ENCODE measurements around the gene KCNH1.

DNA sequence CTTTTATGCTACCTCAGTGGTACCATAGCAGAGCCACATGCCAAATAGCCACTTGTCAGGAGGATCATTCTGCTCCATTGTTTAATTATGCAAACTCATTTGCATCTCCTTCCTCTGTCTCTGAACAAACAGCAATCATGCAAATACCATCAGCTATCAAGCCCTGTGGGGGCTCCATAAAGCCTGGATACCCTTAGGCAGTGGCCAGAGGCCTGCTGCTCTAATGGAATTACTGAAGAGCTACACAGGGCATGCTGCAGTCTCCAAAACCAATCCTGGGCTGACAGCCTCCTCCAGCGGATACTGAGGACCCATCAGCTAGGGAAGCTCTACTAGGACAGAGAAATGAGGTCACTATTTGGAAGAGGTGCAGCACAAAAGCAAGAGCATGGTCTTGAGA is 376.3 kb downstream of the KCNH1 start:
- TF ChIP-seq RAD21 (CRISPR knock-in tag; conservative IDR thresholded peaks at IDR 0.05 in 1 of 2, IDR thresholded peaks at IDR 0.05 in 1 of 2) (no peak), EZH2 (IDR thresholded peaks at IDR 0.05; ENCODE audit: borderline replicate concordance, low read depth, low read length) (no peak), BRCA1 (IDR thresholded peaks at IDR 0.05) (no peak), BRCA1 (CRISPR knock-in tag; IDR thresholded peaks at IDR 0.05) (no peak), CHCHD3 (CRISPR knock-in tag; IDR thresholded peaks at IDR 0.05) (no peak), SRF (CRISPR knock-in tag; IDR thresholded peaks at IDR 0.05) (no peak), MEF2D (tag; conservative IDR thresholded peaks at IDR 0.05; ENCODE audit: low read depth) (no peak), NR4A1 (CRISPR knock-in tag; IDR thresholded peaks at IDR 0.05) (no peak), NR4A1 (tag; IDR thresholded peaks at IDR 0.05) (no peak), CBX5 (IDR thresholded peaks at IDR 0.05; ENCODE audit: borderline replicate concordance, low read depth) (no peak), YY1 (IDR thresholded peaks at IDR 0.05; ENCODE audit: borderline replicate concordance in 1 of 3, control insufficient read depth in 1 of 3, extremely low read depth in 1 of 3, insufficient read depth in 3 of 3, insufficient read length in 1 of 3, insufficient replicate concordance in 2 of 3, low read depth in 1 of 3, low read length in 2 of 3) (no peak), ZNF277 (CRISPR knock-in tag; IDR thresholded peaks at IDR 0.05; ENCODE audit: borderline replicate concordance) (no peak), MLX (CRISPR knock-in tag; conservative IDR thresholded peaks at IDR 0.05) (no peak)
- TF ChIP-seq, protein P1, sequence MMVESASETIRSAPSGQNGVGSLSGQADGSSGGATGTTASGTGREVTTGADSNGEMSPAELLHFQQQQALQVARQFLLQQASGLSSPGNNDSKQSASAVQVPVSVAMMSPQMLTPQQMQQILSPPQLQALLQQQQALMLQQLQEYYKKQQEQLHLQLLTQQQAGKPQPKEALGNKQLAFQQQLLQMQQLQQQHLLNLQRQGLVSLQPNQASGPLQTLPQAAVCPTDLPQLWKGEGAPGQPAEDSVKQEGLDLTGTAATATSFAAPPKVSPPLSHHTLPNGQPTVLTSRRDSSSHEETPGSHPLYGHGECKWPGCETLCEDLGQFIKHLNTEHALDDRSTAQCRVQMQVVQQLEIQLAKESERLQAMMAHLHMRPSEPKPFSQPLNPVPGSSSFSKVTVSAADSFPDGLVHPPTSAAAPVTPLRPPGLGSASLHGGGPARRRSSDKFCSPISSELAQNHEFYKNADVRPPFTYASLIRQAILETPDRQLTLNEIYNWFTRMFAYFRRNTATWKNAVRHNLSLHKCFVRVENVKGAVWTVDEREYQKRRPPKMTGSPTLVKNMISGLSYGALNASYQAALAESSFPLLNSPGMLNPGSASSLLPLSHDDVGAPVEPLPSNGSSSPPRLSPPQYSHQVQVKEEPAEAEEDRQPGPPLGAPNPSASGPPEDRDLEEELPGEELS (CRISPR knock-in tag; IDR thresholded peaks at IDR 0.05; ENCODE audit: borderline replicate concordance): no peak
- TF ChIP-seq, protein P2, sequence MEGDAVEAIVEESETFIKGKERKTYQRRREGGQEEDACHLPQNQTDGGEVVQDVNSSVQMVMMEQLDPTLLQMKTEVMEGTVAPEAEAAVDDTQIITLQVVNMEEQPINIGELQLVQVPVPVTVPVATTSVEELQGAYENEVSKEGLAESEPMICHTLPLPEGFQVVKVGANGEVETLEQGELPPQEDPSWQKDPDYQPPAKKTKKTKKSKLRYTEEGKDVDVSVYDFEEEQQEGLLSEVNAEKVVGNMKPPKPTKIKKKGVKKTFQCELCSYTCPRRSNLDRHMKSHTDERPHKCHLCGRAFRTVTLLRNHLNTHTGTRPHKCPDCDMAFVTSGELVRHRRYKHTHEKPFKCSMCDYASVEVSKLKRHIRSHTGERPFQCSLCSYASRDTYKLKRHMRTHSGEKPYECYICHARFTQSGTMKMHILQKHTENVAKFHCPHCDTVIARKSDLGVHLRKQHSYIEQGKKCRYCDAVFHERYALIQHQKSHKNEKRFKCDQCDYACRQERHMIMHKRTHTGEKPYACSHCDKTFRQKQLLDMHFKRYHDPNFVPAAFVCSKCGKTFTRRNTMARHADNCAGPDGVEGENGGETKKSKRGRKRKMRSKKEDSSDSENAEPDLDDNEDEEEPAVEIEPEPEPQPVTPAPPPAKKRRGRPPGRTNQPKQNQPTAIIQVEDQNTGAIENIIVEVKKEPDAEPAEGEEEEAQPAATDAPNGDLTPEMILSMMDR (IDR thresholded peaks at IDR 0.05 in 2 of 3, conservative IDR thresholded peaks at IDR 0.05 in 1 of 3; ENCODE audit: insufficient read depth in 2 of 3, low read depth in 1 of 3, low read length in 3 of 3): no peak
